ENCODE results near the gene DNASE1L3.
"Not testable (repeated sequence)": the region's sequence is repeated elsewhere in the genome, so short reads cannot be mapped to it uniquely, and the experiment has no call there.

The DNASE1L3 gene

DNA sequence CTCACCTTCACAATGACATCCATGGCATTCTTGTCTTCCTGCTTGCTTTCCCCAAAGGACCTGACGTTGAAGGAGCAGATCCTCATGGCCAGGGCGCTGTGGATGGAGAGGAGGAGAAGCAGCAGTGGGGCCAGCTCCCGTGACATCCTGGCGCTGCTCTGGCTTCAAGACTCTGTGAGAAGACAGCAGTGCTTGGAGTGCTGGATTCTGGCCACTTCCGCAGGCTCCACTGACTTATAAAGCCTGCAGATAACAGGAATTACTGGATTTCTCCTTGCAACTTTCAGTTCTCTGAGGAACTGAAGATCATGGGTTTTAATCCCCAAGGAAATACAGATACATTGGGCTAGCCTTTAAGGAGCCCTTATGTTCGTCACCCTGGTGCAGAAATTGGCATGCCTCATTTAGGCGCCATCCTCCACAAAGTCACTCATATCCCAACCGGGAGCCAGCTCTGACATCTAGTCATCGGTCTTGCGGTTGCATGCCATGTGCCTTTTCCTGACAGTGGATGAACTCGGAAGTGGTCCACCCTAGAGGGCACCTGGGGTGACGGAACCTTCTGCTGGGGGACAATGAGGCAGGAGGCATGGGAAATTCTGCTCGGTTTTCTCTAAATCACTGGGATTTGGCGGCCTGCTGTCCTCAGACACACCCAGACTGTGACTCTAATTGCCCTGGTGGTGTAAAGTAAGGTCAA is at the start of gene DNASE1L3:
Gene DNASE1L3 (minus strand): TSS at position 212 of the 700 bp plus-strand sequence. CDS start 66 bp downstream, at position 146.
- DNase-seq = no peak

DNA sequence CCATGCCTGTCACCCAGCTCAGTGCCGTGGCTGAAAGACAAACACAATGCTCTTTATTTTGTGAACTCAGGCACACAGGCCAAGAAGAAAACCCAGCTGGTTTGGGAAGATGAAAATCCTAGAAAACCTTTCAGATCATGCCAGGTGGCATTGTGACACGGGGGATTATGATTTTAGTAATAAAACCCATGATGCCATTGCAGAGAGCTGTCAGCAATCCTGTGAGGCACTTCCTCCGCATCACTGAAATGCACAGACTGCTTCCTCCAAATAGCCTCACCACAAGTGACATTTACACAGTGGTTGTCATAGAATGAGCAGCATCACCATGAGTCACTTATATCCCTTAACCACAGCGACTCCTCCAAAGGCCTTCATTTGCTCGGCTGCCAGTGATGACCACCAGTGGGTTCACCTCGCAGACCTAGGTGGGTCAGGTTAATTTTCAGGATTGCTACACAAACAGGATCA is 49.5 kb upstream of the DNASE1L3 start:
- no peak for DNase-seq

- DNase-seq = no peak
Measured at GRCh38 chr3:58258392-58259055, 47.8 kb upstream of the DNASE1L3 start.

DNA sequence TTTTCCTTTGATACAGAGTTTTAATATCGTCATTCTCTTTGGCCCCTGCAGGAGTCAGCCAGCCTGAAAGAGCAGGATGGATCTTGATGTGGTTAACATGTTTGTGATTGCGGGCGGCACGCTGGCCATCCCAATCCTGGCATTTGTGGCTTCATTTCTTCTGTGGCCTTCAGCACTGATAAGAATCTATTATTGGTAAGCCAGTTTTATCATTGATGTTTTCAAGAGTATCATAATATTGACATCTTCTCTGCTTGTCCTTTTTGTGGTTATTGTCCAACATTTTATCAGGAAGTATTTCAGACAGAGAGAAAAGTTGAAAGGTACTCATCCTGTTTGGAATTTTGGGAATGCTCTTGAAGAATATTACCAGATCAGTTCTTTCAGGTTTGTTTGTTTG is 45.7 kb upstream of the DNASE1L3 start:
- no peak for DNase-seq

- DNase-seq = no peak
Measured at GRCh38 chr3:58256061-58256460, 45.3 kb upstream of the DNASE1L3 start.

GRCh38 chr3:58254144-58254543 is 43.4 kb upstream of the DNASE1L3 start:
- no peak for DNase-seq

- DNase-seq = peak; percentile 40
Measured at GRCh38 chr3:58251631-58252035, 40.9 kb upstream of the DNASE1L3 start.

GRCh38 chr3:58250093-58250707 is 39.4 kb upstream of the DNASE1L3 start:
- no peak for DNase-seq

- no peak for DNase-seq
Measured at GRCh38 chr3:58249358-58250092, 38.8 kb upstream of the DNASE1L3 start.

GRCh38 chr3:58246148-58247047 is 35.6 kb upstream of the DNASE1L3 start:
- no peak for DNase-seq

- DNase-seq = no peak
Measured at GRCh38 chr3:58243976-58244585, 33.3 kb upstream of the DNASE1L3 start.

- not testable (repeated sequence) for DNase-seq
Measured at GRCh38 chr3:58242860-58243259, 32.1 kb upstream of the DNASE1L3 start.

GRCh38 chr3:58242340-58242739 is 31.6 kb upstream of the DNASE1L3 start:
- DNase-seq = no peak

GRCh38 chr3:58241306-58242044 is 30.7 kb upstream of the DNASE1L3 start:
- DNase-seq = no peak

- no peak for DNase-seq
Measured at GRCh38 chr3:58238830-58239229, 28.1 kb upstream of the DNASE1L3 start.

DNA sequence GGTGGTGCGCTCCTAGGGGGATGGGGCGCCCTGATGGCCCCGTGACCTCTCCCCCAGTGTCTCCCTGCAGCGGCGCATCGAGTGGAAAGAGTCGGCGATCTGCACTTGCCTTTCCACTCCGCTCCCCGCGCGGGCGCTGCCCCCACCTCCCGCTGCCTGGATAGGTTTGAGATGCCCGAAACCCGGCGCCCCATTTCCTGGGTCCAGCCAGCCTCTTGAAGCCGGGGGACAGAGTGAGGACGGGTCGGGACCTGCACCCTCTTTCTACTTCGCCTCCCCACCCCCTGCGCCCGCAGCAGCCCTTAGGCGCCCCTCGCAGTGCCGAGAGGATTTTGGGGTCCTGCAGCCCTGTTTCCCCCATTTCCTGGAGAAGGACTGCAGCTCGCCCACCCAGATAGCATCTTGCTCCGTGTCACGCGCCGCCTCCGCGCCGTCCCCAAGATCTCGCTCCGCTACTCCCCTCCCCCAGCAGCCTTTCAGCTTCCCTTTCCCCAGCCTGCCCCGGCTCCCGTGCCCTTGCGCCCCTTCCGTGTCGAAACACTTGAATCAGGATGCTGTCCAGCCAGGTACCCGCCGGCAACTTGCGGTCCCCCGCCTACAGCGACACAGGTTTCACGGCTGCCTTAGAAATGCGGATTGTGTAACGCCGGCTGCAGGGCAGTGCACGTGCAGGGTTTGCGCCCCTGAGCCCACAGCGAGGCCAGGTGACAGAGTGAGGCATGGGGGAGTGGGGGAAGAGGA is 27.3 kb upstream of the DNASE1L3 start:
- DNase-seq = no peak

DNA sequence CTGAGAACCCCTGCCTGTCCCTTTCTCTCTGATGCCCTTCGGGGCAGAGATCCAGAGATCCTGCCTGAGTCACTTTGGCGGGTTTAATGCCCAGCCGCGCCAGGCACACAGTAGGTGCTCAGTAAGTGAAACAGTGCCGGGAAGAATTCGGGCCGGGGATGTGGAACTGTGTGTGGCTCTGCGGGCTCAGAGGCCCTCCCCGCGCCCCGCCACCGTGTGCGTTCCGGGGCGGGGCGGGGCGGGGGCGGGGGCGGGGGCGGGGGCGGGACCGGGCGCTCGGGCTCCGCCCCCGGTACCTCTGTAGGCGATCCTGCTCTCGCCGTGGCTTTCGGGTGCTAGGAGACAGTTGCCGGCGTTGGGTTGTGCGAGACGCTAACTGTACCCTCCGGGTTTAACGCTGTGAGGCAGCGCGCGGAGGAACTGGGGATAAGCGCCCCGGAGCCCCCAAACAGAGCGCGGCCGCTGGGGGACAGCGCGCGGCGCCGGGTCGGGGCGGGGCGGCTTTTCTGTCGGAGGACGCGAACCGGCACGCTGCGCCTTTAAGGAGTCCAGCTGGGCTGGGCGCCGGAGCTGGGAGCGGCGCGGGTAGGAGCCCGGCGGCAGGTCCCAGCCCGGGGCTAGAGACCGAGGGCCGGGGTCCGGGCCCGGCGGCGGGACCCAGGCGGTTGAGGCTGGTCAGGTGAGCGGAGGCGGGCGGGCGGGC is 26.6 kb upstream of the DNASE1L3 start, which contains the start of gene ABHD6:
Gene ABHD6 (plus strand): TSS at position 555 of the 703 bp plus-strand sequence. CDS start 18,795 bp downstream, outside the sequence.
- no peak for DNase-seq

DNA sequence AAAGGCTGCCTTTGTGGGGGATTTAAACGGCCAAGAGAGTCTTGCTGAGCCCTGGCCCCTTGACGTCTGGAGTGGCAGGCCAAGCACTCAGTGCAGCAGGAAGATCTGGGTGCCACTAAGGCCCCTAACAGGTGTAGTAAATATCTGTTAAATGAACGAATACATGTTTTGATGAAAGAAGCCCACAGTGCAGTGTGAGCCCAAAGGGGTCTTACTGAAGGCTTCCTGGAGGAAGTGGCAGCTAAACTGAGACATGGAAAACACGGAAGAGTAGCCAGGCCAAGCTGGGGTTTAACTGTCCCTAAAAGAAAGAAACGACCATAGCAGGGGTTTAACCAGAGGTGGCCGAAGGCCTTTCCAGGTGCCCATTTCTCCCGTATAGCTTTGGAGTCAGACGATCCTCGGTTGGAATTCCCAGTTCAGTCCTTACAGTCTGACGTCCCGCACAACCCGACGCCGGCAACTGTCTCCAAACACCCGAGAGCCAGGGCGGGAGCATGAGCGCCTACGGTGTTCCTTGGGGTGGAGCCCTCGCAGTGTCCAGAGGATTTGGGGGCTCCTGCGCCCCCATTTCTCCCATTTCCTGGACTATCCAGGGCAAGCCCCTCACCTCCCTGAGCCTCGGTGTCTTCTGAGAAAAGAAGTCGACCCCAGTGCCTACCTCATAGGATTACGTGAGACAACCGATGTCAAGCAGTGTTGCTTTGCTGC is 25.9 kb upstream of the DNASE1L3 start:
- no peak for DNase-seq

DNA sequence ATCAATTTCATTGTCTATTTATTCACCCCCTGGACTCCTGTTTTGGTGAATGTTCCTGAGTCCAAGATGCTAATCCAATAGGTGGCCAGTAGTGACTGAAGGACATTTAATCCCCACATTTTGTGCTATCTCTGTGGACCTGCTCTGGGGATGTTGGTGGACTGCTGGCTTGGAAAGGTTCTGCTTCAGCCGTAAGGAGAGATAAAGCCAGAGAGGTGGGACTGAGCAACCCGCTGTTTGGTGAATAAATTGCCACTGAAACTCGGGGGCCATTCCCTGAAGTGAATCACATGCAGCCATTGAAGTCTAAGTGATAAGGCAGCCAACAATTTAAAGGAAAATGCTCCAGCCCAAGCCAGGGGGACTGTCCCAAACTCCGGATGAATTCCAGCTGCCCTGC is 25.2 kb upstream of the DNASE1L3 start:
- DNase-seq = no peak

Measured in COR-L47 (cell line).